ENCODE results near the gene IL17REL. TPM values are rescaled to one million over a fixed set of nuclear protein-coding genes. Genes with fewer than 3 reads are reported as not detected.

Gene IL17REL
- total RNA-seq, result not detected

DNA sequence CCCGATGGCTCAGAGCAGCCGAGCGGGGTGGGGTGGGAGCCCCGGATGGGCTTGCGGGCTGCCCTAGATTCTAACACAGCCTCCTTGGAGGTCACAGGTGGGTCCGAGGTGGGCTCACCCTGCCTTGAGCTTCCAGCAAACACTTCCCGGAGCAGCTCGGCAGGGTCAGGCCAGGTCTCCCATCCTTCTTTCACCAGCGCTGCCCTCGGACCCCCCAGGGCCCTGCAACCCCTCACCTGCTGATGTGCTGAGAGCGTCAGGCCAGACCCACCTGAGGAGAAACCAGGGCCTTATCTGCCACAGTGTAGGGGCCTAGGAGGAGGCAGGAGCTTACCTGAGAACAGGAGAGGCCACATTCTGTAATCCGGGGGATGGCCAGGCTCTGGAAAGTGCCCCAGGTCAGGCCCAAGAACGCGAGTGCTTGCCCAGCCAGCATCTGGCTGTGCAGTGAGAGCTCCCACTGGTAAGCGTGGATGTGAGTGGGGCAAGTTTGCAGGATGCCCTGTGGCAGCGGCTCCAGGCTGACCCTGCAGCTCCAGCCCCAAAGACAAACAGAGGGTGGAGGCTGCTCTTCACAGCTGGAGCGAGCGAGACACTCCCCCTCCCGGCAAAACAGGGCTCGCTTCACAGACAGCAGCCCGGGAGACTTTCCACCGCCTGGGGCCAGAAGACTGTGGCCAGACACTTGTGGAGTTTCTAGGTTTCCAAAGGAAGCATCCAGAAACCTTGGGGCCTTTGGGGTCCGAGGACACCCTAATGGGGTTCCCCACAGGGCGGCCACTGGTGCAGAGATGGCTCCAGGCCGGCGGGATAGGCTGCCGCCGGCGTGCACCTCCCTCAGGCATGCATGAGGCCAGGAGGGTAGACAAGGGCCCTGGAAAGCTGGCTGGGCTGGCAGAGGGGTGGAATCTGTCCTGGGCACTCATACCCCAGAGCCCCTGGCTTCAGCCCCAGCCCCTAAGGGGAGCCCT, at the start of gene IL17REL:
IL17REL (minus strand) TSS at position 555 of the 971 bp plus-strand sequence; CDS start at position 436, 119 bp downstream.
- ATAC-seq (no peak), DNase-seq (no peak)
- no peaks in the 10 kb centered on the region for H3K4me1 ChIP-seq
- in situ Hi-C loops (cut with MboI; ENCODE audit: low sequenced_read_pairs in 4 of 4) (no loop called here), intact Hi-C loops (cut with DNase I; ENCODE audit: low total_unique reads) (no loop called here)
- H3K36me3 ChIP-seq, result no peaks in the 10 kb centered on the region
- no peaks in the 10 kb centered on the region for H3K9me3 ChIP-seq
- H3K27me3 ChIP-seq, result peaks cover 66 to 79% (median 71%) of the 10 kb centered on the region in 3 donors
- no peak within 1 kb of the TSS for H3K4me3 ChIP-seq
- TF ChIP-seq CTCF (IDR thresholded peaks at IDR 0.05 in 4 of 5, conservative IDR thresholded peaks at IDR 0.05 in 1 of 5) (peak in 1 of 5 experiments; percentile 14), POLR2A (IDR thresholded peaks at IDR 0.05) (no peak)
- no peak within 1 kb of the TSS for H3K27ac ChIP-seq

GRCh38 chr22:50061824-50062355, 49.3 kb upstream of the IL17REL start:
- DNase-seq, result no peak
- Histone ChIP-seq H3K27ac (no peak overlapping the region), H3K4me1 (no peaks in the 10 kb centered on the region), H3K9me3 (no peaks in the 10 kb centered on the region), H3K4me3 (no peak overlapping the region), H3K36me3 (no peaks in the 10 kb centered on the region), H3K27me3 (peaks cover 36 to 48% (median 40%) of the 10 kb centered on the region in 3 donors)
- intact Hi-C loops (cut with DNase I; ENCODE audit: low total_unique reads), result no loop called here
- in situ Hi-C loops (cut with MboI; ENCODE audit: low sequenced_read_pairs in 4 of 4), result no loop called here
- no peak for TF ChIP-seq CTCF (IDR thresholded peaks at IDR 0.05 in 4 of 5, conservative IDR thresholded peaks at IDR 0.05 in 1 of 5)
- no peak for TF ChIP-seq POLR2A (IDR thresholded peaks at IDR 0.05)
- no peak for ATAC-seq

GRCh38 chr22:50061141-50061823, 48.7 kb upstream of the IL17REL start:
- TF ChIP-seq POLR2A (IDR thresholded peaks at IDR 0.05) (no peak), CTCF (IDR thresholded peaks at IDR 0.05 in 4 of 5, conservative IDR thresholded peaks at IDR 0.05 in 1 of 5) (no peak)
- no peak for DNase-seq
- peaks cover 34 to 51% (median 43%) of the 10 kb centered on the region in 3 donors for H3K27me3 ChIP-seq
- no peak overlapping the region for H3K27ac ChIP-seq
- intact Hi-C loops (cut with DNase I; ENCODE audit: low total_unique reads) (no loop called here), in situ Hi-C loops (cut with MboI; ENCODE audit: low sequenced_read_pairs in 4 of 4) (no loop called here)
- no peaks in the 10 kb centered on the region for H3K9me3 ChIP-seq
- no peaks in the 10 kb centered on the region for H3K36me3 ChIP-seq
- no peak for ATAC-seq
- no peak overlapping the region for H3K4me3 ChIP-seq
- H3K4me1 ChIP-seq, result no peaks in the 10 kb centered on the region

- H3K27me3 ChIP-seq, result peaks cover 30 to 48% (median 43%) of the 10 kb centered on the region in 3 donors
- H3K36me3 ChIP-seq, result no peaks in the 10 kb centered on the region
- no peak for ATAC-seq
- intact Hi-C loops (cut with DNase I; ENCODE audit: low total_unique reads), result no loop called here
- no peaks in the 10 kb centered on the region for H3K9me3 ChIP-seq
- DNase-seq, result no peak
- no peak overlapping the region for H3K27ac ChIP-seq
- in situ Hi-C loops (cut with MboI; ENCODE audit: low sequenced_read_pairs in 4 of 4), result no loop called here
- TF ChIP-seq POLR2A (IDR thresholded peaks at IDR 0.05) (no peak), CTCF (IDR thresholded peaks at IDR 0.05 in 4 of 5, conservative IDR thresholded peaks at IDR 0.05 in 1 of 5) (no peak)
- no peaks in the 10 kb centered on the region for H3K4me1 ChIP-seq
- H3K4me3 ChIP-seq, result no peak overlapping the region
These were observed 48.0 kb upstream of the IL17REL start for GRCh38 chr22:50060441-50061140.
